Tibial nerve (tissue), 4 donors: ENCODE data around the gene ZFAND3.

ENCODE experiments used
- CTCF ChIP-seq, 5 experiments: fragments of 200-600 bp in 3 of 5; fragments of 450-650 bp in 2 of 5; sonication (generic) in 3 of 5; IDR thresholded peaks; one replicate each; pipeline ENCODE4 v1.5.1; 2016 to 2019; ENCODE audit warnings: antibody characterized with exemption in 5 of 5, mild to moderate bottlenecking in 3 of 5, moderate library complexity in 2 of 5
- EP300 ChIP-seq, 2 donors: sonication (generic); formaldehyde crosslinking; IDR thresholded peaks; one replicate each; pipeline ENCODE4 v1.6.1; 2017; ENCODE audit warnings: antibody characterized with exemption in 2 of 2, mild to moderate bottlenecking in 1 of 2
- POLR2A ChIP-seq, 2 donors: fragments of 450-650 bp; IDR thresholded peaks; one replicate each; pipeline ENCODE4 v1.6.1; 2017; ENCODE audit warnings: antibody characterized with exemption in 2 of 2, mild to moderate bottlenecking in 2 of 2, moderate library complexity in 2 of 2

DNA sequence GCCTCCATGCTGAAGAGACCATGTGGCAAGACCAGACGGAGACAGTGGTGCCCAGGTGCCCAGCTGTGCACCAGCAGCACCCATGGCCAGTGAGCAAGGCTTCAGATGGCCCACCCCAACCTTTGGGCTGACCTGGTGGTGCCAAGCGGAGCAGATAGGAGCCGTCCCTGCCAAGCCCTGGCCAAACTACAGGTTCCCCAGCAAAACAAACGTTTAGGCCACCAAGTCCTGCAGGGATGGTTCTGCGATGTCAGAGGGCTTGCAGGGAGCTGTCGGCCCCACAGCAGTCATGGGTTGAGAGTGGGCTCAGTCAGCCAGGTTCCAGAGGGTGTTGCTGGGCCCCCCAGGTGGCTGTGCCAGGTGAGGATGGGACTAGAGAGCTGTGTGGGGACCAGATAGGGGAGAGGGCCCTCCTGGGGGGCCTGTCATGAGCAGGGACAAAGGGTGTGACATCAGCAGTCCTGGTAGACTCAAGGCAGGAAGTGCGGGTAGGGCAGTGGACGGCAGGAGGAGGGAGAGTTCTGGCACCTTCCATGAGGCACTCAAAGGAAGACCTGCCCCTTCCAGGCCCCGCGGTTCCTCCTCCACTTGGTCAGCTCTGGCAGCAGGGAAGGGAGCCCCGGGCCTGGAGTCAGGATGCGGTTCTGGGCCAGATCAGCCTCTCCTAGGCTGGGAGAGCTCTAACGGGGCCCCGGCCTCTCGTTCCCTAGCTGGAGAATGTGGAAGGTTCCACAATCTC lies 342.4 kb downstream of the ZFAND3 start:
- TF ChIP-seq CTCF (IDR thresholded peaks at IDR 0.05) (no peak), POLR2A (IDR thresholded peaks at IDR 0.05) (no peak), EP300 (IDR thresholded peaks at IDR 0.05) (no peak)
